Thoracic aorta (tissue), 2 donors: ENCODE measurements around the gene ACYP2. TPM values are rescaled to one million over a fixed set of nuclear protein-coding genes. Genes with fewer than 3 reads are reported as not detected.

Experiments
- ATAC-seq: fragments of 150-250 bp; one replicate; pipeline ENCODE4 v1.8.0; 2017; ENCODE audit warnings: low read depth; ENCODE audit not compliant: insufficient number of reproducible peaks, low FRiP score
- DNase-seq: peaks from one replicate; pipeline ENCODE4 v3.0.0-alpha.2; 2020; ENCODE audit warnings: low spot score
- H3K27ac ChIP-seq, 2 donors: fragments of 200-600 bp; sonication (generic); 1 replicate in 1 of 2; 2 replicates in 1 of 2; pipeline ENCODE4 v1.5.1; 2016; ENCODE audit warnings: mild to moderate bottlenecking in 2 of 2, moderate library complexity in 2 of 2
- H3K27me3 ChIP-seq: fragments of 200-600 bp; sonication (generic); replicated peaks from 2 replicates; pipeline ENCODE4 v1.6.0; 2016; ENCODE audit warnings: mild to moderate bottlenecking; ENCODE audit not compliant: insufficient read depth
- H3K36me3 ChIP-seq: fragments of 200-600 bp; sonication (generic); one replicate; pipeline ENCODE4 v1.5.1; 2016
- H3K4me1 ChIP-seq, 2 donors: fragments of 200-600 bp; sonication (generic); 1 replicate in 1 of 2; 2 replicates in 1 of 2; pipeline versions ENCODE4 v1.5.1 to v1.6.0; 2016; ENCODE audit warnings: low read depth in 2 of 2, mild to moderate bottlenecking in 1 of 2; ENCODE audit not compliant: control insufficient read depth in 1 of 2
- H3K4me3 ChIP-seq: fragments of 200-600 bp; sonication (generic); 2 replicates; pipeline ENCODE4 v1.5.1; 2016; ENCODE audit warnings: mild to moderate bottlenecking
- H3K9me3 ChIP-seq: fragments of 200-600 bp; sonication (generic); 2 replicates; pipeline ENCODE4 v1.5.1; 2016
- CTCF ChIP-seq: fragments of 200-600 bp; sonication (generic); IDR thresholded peaks from one replicate; pipeline ENCODE4 v1.5.1; 2019; ENCODE audit warnings: antibody characterized with exemption
- total RNA-seq, 2 donors: library from RNA; depleted of rRNA; stranded (reverse); fragments of >200 nt; gene quantifications; one replicate each; pipeline versions ENCODE4 v1.1.0 to v1.2.3, GENCODE V29; 2016

Gene ACYP2
- total RNA-seq, 2 donors from 2014 or later, result 15.5 to 26.7 TPM

GRCh38 chr2:54133056-54133455 lies 17.6 kb downstream of the ACYP2 start:
- H3K4me3 ChIP-seq, result no peak overlapping the region
- no peaks in the 10 kb centered on the region for H3K36me3 ChIP-seq
- H3K27ac ChIP-seq, result no peak overlapping the region
- no peaks in the 10 kb centered on the region for H3K9me3 ChIP-seq
- TF ChIP-seq CTCF, result no peak
- H3K4me1 ChIP-seq, result no peaks in the 10 kb centered on the region
- no peak for ATAC-seq
- no peaks in the 10 kb centered on the region for H3K27me3 ChIP-seq
- no peak for DNase-seq

GRCh38 chr2:54139210-54139609 lies 23.8 kb downstream of the ACYP2 start:
- no peaks in the 10 kb centered on the region for H3K36me3 ChIP-seq
- DNase-seq (no peak), ATAC-seq (no peak)
- no peaks in the 10 kb centered on the region for H3K4me1 ChIP-seq
- no peak for TF ChIP-seq CTCF
- no peaks in the 10 kb centered on the region for H3K9me3 ChIP-seq
- H3K4me3 ChIP-seq, result no peak overlapping the region
- no peak overlapping the region for H3K27ac ChIP-seq
- no peaks in the 10 kb centered on the region for H3K27me3 ChIP-seq

GRCh38 chr2:54143780-54144179 lies 28.4 kb downstream of the ACYP2 start:
- no peak for DNase-seq
- no peaks in the 10 kb centered on the region for H3K9me3 ChIP-seq
- H3K27ac ChIP-seq, result no peak overlapping the region
- TF ChIP-seq CTCF, result no peak
- no peaks in the 10 kb centered on the region for H3K4me1 ChIP-seq
- no peak overlapping the region for H3K4me3 ChIP-seq
- H3K36me3 ChIP-seq, result no peaks in the 10 kb centered on the region
- H3K27me3 ChIP-seq, result no peaks in the 10 kb centered on the region
- ATAC-seq, result no peak

- Histone ChIP-seq H3K36me3 (no peaks in the 10 kb centered on the region), H3K4me1 (no peaks in the 10 kb centered on the region), H3K27ac (no peak overlapping the region), H3K27me3 (no peaks in the 10 kb centered on the region), H3K9me3 (no peaks in the 10 kb centered on the region), H3K4me3 (no peak overlapping the region)
- ATAC-seq (no peak), DNase-seq (no peak)
- no peak for TF ChIP-seq CTCF
Measured at GRCh38 chr2:54148391-54148790, 33.0 kb downstream of the ACYP2 start.

GRCh38 chr2:54149638-54150441 lies 34.4 kb downstream of the ACYP2 start:
- DNase-seq (no peak), ATAC-seq (no peak)
- H3K36me3 ChIP-seq, result no peaks in the 10 kb centered on the region
- TF ChIP-seq CTCF, result no peak
- no peak overlapping the region for H3K27ac ChIP-seq
- no peaks in the 10 kb centered on the region for H3K27me3 ChIP-seq
- no peaks in the 10 kb centered on the region for H3K9me3 ChIP-seq
- no peaks in the 10 kb centered on the region for H3K4me1 ChIP-seq
- H3K4me3 ChIP-seq, result no peak overlapping the region
